Right renal pelvis (tissue), 4 donors: ENCODE data around the gene NUDC. TPM values are rescaled to one million over a fixed set of nuclear protein-coding genes. Genes with fewer than 3 reads are reported as not detected.

Experiments used
- DNase-seq, 4 donors: peaks; one replicate each; pipeline ENCODE4 v3.0.0-alpha.2; 2013; ENCODE audit warnings: low read depth in 4 of 4, low spot score in 3 of 4, missing footprints in 1 of 4
- polyA plus RNA-seq, 4 donors: library from polyadenylated mRNA; unstranded; fragments of 120-200 nt; gene quantifications; one replicate each; pipeline ENCODE4 v1.2.1, GENCODE V29; 2013; ENCODE audit not compliant: insufficient read length in 4 of 4

Gene NUDC
- polyA plus RNA-seq, 4 donors: 86.4 to 99.3 (median 90.3) TPM

GRCh38 chr1:26949266-26949925 is 27.9 kb downstream of the NUDC start:
- DNase-seq: no peak

- DNase-seq: no peak
Measured at GRCh38 chr1:26949926-26950319, 28.4 kb downstream of the NUDC start.

DNA sequence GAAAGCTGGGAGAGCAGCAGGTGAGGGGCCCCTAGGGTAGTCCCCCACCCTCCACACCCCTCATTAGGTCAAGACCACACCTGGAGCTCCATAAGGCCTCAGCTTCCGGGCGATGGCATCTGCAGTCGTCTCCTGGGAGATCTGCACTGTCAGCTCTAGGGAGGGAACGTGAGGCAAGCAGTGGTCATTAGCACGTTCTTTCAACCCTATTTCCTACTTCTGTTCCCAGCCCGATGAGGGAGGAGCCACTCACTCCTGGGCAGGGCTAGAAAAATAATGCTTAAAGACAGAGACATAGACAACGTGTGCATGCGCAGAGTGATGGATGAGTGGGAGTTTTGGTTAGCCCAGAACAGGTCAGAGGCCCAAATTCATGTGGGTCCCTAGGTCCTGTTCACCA is 29.1 kb downstream of the NUDC start:
- no peak for DNase-seq

GRCh38 chr1:26951216-26951615 is 29.7 kb downstream of the NUDC start:
- DNase-seq: no peak

GRCh38 chr1:26951821-26952497 is 30.4 kb downstream of the NUDC start:
- DNase-seq: no peak

DNA sequence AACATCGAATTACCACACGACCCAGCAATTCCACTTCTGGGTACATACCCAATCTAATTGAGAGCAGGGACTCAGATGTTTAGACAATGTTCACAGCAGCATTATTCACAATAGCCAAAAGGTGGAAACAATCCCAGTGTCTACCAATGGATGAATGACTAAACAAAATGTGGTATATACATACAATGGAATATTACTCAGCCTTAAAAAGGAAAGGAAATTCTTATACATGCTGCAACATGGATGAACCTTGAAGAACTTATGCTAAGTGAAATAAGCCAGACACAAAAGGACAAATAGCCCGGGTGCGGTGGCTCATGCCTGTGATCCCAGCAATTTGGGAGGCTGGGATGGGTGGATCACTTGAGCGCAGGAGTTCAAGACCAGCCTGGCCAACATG is 31.8 kb downstream of the NUDC start:
- DNase-seq: no peak

DNA sequence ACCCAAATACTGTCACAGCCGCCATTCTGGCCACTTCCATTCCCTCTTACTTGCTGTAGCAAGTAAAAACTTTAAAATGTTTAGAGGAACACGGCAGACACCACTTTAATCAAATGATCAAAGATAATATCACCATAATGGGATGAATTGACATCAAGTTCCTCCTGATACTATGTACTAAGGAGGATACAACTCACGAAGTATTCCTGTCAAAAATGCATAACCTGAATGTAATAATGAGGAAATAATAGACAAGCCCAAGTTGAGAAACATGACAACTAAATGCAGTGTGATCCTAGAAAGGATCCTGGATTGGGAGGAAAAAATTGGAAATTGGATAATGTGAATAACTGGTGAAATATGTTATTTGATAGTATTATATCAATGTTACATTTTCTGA is 34.8 kb downstream of the NUDC start:
- no peak for DNase-seq

GRCh38 chr1:26957306-26957705 is 35.8 kb downstream of the NUDC start:
- no peak for DNase-seq

DNA sequence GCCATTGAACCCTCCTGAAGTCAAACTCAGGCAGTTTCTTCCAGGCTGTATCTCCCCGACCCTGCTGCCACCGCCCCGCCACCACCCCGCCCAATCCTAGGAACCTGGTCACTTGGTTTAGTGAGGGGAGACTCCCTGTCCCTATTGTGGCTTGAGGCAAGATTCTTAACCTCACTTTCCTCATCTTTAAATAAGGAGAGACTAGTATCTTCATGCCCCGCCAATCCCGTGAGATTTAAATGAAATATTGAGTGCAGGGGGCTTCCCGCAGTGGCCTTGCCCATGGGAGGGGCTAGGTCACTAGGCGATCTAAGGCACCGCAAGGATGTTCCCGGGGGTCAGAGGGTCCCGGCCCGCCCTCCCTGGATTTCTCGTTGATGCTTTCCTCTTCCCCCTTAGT is 37.7 kb downstream of the NUDC start:
- no peak for DNase-seq

- peak; percentile 23 to 42 (median 39) for DNase-seq
Measured at GRCh38 chr1:26959722-26960624, 38.4 kb downstream of the NUDC start, which contains the start of gene KDF1. KDF1 (minus strand) TSS chr1:26960468; CDS start chr1:26952380, 8,088 bp downstream.

GRCh38 chr1:26960625-26960966 is 39.1 kb downstream of the NUDC start:
- DNase-seq: no peak

DNA sequence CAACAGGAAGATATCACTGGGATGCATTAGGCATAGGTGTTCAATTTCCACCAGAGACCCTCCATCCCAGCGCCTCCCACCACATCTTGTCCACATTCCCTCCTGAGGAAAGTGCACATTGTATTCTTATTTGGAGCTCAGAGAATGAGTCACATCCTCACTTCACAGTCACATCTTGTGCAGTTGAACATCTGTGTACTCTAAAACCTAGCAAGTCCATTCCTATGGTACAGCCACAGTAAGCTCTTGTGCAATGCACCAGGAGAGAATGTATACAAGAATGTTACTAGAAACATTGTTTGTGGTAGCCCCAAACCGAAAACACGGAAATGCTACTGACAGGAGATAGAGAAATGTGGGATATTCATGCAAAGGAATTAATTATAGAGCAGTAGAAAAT is 40.3 kb downstream of the NUDC start:
- DNase-seq: no peak

GRCh38 chr1:26965213-26965612 is 43.7 kb downstream of the NUDC start:
- DNase-seq: no peak

DNA sequence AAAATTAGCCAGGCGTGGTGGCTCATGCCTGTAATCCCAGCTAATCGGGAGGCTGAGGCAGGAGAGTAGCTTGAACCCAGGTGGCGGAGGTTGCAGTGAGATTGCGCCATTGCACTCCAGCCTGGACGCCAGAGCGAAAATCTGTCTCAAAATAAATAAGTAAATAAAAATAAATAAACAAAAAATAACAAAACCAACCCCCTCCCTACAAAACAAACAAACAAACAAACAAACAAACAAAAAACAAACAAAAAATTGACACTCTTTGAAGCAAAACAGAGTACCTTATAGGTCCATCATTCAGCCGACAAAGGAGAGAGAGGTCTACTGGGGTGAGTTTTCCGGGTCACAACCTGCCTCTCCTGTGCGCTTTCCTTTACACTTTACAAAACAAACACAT is 44.1 kb downstream of the NUDC start:
- no peak for DNase-seq

DNA sequence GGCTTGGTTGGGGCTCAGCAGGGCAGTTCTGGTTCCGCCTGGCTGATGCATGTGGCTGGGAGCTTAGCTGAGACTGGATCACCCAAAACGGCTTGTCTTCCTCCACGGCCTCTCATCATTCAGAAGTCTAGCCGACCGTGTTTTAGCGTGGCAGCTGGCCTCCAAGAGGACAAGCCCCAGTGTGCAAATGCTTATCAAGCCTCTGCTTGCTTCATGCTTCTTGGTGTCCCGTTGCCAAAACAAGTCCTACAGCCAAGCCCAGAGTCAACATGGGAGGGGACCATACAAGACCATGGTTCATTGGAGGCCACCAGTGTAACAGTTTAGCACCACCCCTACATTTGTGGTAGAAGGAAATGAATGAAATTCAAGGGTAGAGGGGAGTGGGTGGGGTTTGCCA is 49.3 kb downstream of the NUDC start:
- no peak for DNase-seq

GRCh38 chr1:26971590-26971989 is 50.0 kb downstream of the NUDC start:
- no peak for DNase-seq

- DNase-seq: no peak
Measured at GRCh38 chr1:26972390-26972789, 50.8 kb downstream of the NUDC start.

- no peak for DNase-seq
Measured at GRCh38 chr1:26972821-26973220, 51.3 kb downstream of the NUDC start.

GRCh38 chr1:26976621-26977510 is 55.3 kb downstream of the NUDC start:
- DNase-seq: no peak

DNA sequence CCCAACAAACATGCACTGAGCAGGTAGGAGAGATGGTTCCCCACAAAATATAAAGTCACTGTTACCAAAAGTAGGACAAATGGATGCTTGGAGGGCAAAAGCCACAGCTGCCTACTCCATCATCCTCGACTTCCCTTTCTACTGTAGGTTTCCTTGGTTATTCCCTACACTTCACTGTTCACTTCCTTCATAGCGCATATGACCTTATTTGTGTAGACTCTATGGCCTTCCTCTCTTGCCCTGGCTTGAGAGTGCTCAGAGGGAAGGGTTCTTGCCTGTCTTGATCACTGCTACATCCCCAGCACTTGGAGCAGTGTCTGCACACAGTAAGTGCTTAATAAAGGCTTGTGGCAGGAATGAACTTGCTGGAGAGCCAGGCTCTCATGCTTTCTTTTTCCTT is 57.4 kb downstream of the NUDC start:
- no peak for DNase-seq
